ENCODE results near the gene EFEMP2.

DNA sequence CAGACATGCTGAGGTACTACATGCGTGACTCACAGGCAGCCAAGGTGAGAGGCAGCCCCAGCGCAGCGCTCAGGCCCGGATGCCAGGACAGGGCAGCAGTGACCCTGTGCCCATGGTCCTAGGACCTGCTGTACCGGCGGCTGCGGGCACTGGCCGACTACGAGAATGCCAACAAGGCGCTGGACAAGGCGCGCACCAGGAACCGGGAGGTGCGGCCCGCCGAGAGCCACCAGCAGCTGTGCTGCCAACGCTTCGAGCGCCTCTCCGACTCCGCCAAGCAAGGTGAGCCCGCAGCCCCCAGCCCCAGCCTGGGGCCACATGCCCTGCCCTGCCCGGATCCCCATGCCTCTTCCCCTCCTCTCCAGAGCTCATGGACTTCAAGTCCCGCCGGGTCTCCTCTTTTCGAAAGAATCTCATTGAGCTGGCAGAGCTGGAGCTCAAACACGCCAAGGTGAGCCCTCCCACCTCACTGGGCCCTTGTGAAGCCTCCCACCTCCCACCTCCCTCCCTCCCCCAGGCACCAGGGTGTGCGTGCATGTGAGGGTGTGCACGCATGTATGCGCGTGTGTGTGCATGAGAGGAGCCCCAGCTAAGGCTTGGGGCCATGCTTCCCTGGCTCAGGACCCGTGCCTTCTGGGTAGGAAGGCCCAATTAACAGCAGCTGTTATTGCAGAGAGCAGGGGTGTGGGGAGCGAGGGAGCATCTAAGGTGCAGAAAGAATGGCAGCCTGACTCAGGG lies 19.9 kb downstream of the EFEMP2 start:
- TF ChIP-seq, protein P1, sequence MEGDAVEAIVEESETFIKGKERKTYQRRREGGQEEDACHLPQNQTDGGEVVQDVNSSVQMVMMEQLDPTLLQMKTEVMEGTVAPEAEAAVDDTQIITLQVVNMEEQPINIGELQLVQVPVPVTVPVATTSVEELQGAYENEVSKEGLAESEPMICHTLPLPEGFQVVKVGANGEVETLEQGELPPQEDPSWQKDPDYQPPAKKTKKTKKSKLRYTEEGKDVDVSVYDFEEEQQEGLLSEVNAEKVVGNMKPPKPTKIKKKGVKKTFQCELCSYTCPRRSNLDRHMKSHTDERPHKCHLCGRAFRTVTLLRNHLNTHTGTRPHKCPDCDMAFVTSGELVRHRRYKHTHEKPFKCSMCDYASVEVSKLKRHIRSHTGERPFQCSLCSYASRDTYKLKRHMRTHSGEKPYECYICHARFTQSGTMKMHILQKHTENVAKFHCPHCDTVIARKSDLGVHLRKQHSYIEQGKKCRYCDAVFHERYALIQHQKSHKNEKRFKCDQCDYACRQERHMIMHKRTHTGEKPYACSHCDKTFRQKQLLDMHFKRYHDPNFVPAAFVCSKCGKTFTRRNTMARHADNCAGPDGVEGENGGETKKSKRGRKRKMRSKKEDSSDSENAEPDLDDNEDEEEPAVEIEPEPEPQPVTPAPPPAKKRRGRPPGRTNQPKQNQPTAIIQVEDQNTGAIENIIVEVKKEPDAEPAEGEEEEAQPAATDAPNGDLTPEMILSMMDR (IDR thresholded peaks at IDR 0.05): no peak
- TF ChIP-seq POLR2AphosphoS5 (IDR thresholded peaks at IDR 0.05; ENCODE audit: low read depth, low read length) (0 out of 2 replicates have a peak, but pooled peaks have one; percentile 65), SIN3A (IDR thresholded peaks at IDR 0.05; ENCODE audit: borderline replicate concordance, insufficient read depth, low read depth, low read length) (peak; percentile 33; the same call in 1 of the 2 replicates)
- TF ChIP-seq, protein P2, sequence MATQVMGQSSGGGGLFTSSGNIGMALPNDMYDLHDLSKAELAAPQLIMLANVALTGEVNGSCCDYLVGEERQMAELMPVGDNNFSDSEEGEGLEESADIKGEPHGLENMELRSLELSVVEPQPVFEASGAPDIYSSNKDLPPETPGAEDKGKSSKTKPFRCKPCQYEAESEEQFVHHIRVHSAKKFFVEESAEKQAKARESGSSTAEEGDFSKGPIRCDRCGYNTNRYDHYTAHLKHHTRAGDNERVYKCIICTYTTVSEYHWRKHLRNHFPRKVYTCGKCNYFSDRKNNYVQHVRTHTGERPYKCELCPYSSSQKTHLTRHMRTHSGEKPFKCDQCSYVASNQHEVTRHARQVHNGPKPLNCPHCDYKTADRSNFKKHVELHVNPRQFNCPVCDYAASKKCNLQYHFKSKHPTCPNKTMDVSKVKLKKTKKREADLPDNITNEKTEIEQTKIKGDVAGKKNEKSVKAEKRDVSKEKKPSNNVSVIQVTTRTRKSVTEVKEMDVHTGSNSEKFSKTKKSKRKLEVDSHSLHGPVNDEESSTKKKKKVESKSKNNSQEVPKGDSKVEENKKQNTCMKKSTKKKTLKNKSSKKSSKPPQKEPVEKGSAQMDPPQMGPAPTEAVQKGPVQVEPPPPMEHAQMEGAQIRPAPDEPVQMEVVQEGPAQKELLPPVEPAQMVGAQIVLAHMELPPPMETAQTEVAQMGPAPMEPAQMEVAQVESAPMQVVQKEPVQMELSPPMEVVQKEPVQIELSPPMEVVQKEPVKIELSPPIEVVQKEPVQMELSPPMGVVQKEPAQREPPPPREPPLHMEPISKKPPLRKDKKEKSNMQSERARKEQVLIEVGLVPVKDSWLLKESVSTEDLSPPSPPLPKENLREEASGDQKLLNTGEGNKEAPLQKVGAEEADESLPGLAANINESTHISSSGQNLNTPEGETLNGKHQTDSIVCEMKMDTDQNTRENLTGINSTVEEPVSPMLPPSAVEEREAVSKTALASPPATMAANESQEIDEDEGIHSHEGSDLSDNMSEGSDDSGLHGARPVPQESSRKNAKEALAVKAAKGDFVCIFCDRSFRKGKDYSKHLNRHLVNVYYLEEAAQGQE (IDR thresholded peaks at IDR 0.05; ENCODE audit: insufficient read depth in 1 of 2, low read depth in 2 of 2, low read length in 1 of 2): no peak

Data from Panc1 (cell line).